NT2/D1 (cell line): ENCODE results near the gene SUV39H2.

Experiments
- SUZ12 ChIP-seq: IDR thresholded peaks from 2 replicates; pipeline ENCODE4 v1.6.1; 2011; ENCODE audit not compliant: insufficient read length, insufficient read depth; ENCODE audit errors: extremely low read depth
- YY1 ChIP-seq: IDR thresholded peaks from 2 replicates; pipeline ENCODE4 v1.6.1; 2011; ENCODE audit not compliant: insufficient read length, insufficient read depth
- ZNF274 ChIP-seq: IDR thresholded peaks from 2 replicates; pipeline ENCODE4 v1.6.1; 2011; ENCODE audit warnings: mild to moderate bottlenecking, low read depth, low read length

- TF ChIP-seq YY1 (no peak), SUZ12 (no peak), ZNF274 (no peak)
Measured at GRCh38 chr10:14876764-14877163, 1.9 kb upstream of the SUV39H2 start.
